HG02678 (cell line): ENCODE measurements around the gene KANSL1.
A peak's percentile ranks its signal among the peaks of the same experiment; 100 is the strongest.

Experiments used
- ATAC-seq: cut with Tn5 transposase; IDR thresholded peaks from one replicate; pipeline ENCODE4 v1.9.1; 2021; ENCODE audit warnings: mild to moderate bottlenecking, moderate library complexity; ENCODE audit not compliant: unreplicated experiment

The KANSL1 gene

GRCh38 chr17:46003907-46004748, 189.1 kb downstream of the KANSL1 start:
- no peak for ATAC-seq

- ATAC-seq, result no peak
Measured at GRCh38 chr17:46002973-46003316, 190.3 kb downstream of the KANSL1 start.

- ATAC-seq, result peak; percentile 60
Measured at GRCh38 chr17:46002311-46002972, 190.8 kb downstream of the KANSL1 start.

- ATAC-seq, result no peak
Measured at GRCh38 chr17:46001390-46002310, 191.6 kb downstream of the KANSL1 start.

GRCh38 chr17:46000757-46001156, 192.5 kb downstream of the KANSL1 start:
- ATAC-seq, result no peak

- no peak for ATAC-seq
Measured at GRCh38 chr17:46000292-46000691, 192.9 kb downstream of the KANSL1 start.

- no peak for ATAC-seq
Measured at GRCh38 chr17:45999900-46000290, 193.3 kb downstream of the KANSL1 start.

GRCh38 chr17:45998987-45999899, 194.0 kb downstream of the KANSL1 start, which contains the start of gene STH:
TSS of gene STH (plus strand) at chr17:45999250. CDS start at chr17:45999280, 30 bp downstream.
- ATAC-seq, result no peak

GRCh38 chr17:45997624-45998023, 195.6 kb downstream of the KANSL1 start:
- no peak for ATAC-seq

GRCh38 chr17:45997166-45997565, 196.1 kb downstream of the KANSL1 start:
- no peak for ATAC-seq

GRCh38 chr17:45996282-45996937, 196.8 kb downstream of the KANSL1 start:
- ATAC-seq, result no peak

GRCh38 chr17:45995627-45996270, 197.5 kb downstream of the KANSL1 start:
- ATAC-seq, result no peak

- ATAC-seq, result no peak
Measured at GRCh38 chr17:45994987-45995386, 198.2 kb downstream of the KANSL1 start.

GRCh38 chr17:45993962-45994627, 199.1 kb downstream of the KANSL1 start:
- no peak for ATAC-seq

- no peak for ATAC-seq
Measured at GRCh38 chr17:45992904-45993303, 200.3 kb downstream of the KANSL1 start.

GRCh38 chr17:45992175-45992574, 201.1 kb downstream of the KANSL1 start:
- ATAC-seq, result no peak

GRCh38 chr17:45991341-45991740, 201.9 kb downstream of the KANSL1 start:
- ATAC-seq, result no peak

- no peak for ATAC-seq
Measured at GRCh38 chr17:45990886-45991285, 202.3 kb downstream of the KANSL1 start.

GRCh38 chr17:45989759-45990158, 203.5 kb downstream of the KANSL1 start:
- no peak for ATAC-seq
